OCI-LY3 (cell line): Measurements from ENCODE around the gene OR11H6.
"Not testable (repeated sequence)": the region's sequence is repeated elsewhere in the genome, so short reads cannot be mapped to it uniquely, and the experiment has no call there.

ENCODE experiments used
- H2AFZ ChIP-seq: fragments of 200-600, 300-600 bp; shearing (Covaris generic); 2 replicates; pipeline ENCODE4 v1.6.0; 2014; ENCODE audit warnings: antibody characterized with exemption, low read depth, low read length
- H3K27ac ChIP-seq: fragments of 200-600, 300-600 bp; sonication (generic); 2 replicates; pipeline ENCODE4 v1.5.1; 2014; ENCODE audit warnings: mild to moderate bottlenecking, low read length, moderate library complexity, mixed read lengths
- H3K27me3 ChIP-seq: fragments of 200-600, 300-600 bp; sonication (generic); 2 replicates; pipeline ENCODE4 v1.6.1; 2014; ENCODE audit warnings: low read depth, low read length, mixed read lengths
- H3K36me3 ChIP-seq: fragments of 200-600, 300-600 bp; sonication (generic); replicated peaks from 2 replicates; pipeline ENCODE3; 2014; ENCODE audit warnings: low read depth, low read length, mixed read lengths
- H3K4me1 ChIP-seq: fragments of 300-600, 200-600 bp; sonication (generic); 2 replicates; pipeline ENCODE4 v1.6.1; 2014; ENCODE audit warnings: low read length, mixed read lengths
- H3K4me2 ChIP-seq: fragments of 200-600, 300-600 bp; sonication (generic); 2 replicates; pipeline ENCODE4 v1.6.1; 2014; ENCODE audit warnings: low read length, mixed read lengths
- H3K4me3 ChIP-seq: fragments of 300-600, 200-600 bp; sonication (generic); 2 replicates; pipeline ENCODE4 v1.5.1; 2014; ENCODE audit warnings: antibody characterized with exemption, mild to moderate bottlenecking, low read length, moderate library complexity
- H3K79me2 ChIP-seq: fragments of 300-600, 200-600 bp; shearing (Covaris generic); 2 replicates; pipeline ENCODE4 v1.6.1; 2014; ENCODE audit warnings: mild to moderate bottlenecking, low read length, mixed read lengths
- H3K9ac ChIP-seq: fragments of 300-600, 200-600 bp; shearing (Covaris generic); 2 replicates; pipeline ENCODE4 v1.6.0; 2014; ENCODE audit warnings: mild to moderate bottlenecking, low read length, moderate library complexity
- H3K9me3 ChIP-seq: fragments of 200-600, 300-600 bp; shearing (Covaris generic); 2 replicates; pipeline ENCODE4 v1.6.1; 2014; ENCODE audit warnings: low read length, mixed read lengths; ENCODE audit not compliant: insufficient read depth
- H4K20me1 ChIP-seq: fragments of 200-600, 300-600 bp; sonication (generic); 2 replicates; pipeline ENCODE4 v1.6.1; 2016; ENCODE audit warnings: low read length, mixed read lengths; ENCODE audit not compliant: insufficient read depth
- CTCF ChIP-seq: fragments of 200-600, 300-600 bp; sonication (generic); IDR thresholded peaks from 2 replicates; pipeline ENCODE4 v1.5.1; 2014; ENCODE audit warnings: antibody characterized with exemption, low read length, low read depth
- EZH2phosphoT487 ChIP-seq: fragments of 200-600 bp; shearing (Covaris generic); IDR thresholded peaks from 2 replicates; pipeline ENCODE4 v1.6.1; 2018; ENCODE audit warnings: antibody characterized with exemption, mixed run types, low read depth

OR11H6 gene

DNA sequence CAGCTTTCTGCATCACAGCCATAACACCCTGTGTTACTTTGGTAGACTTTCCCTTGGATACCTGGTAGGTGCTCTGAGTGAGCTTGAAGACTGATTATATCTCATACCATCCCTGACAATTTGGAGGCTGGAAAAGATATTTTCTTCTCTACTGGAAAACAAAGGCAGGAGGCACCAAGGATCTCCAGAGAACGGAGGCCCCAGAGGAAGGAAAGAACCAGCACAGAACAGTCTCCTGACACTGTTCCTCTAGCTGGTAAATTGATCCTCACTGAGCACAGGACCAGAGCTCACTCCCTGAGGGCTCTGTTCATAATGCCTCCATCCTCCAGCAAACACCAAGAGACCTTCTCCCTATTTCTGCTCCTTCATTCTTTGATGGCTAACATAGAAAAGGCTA, 32.9 kb upstream of the OR11H6 start, which contains the start of gene OR11G2:
Gene OR11G2 (plus strand): TSS at position 301 of the 400 bp plus-strand sequence. CDS start 6,542 bp downstream, outside the sequence.
- Histone ChIP-seq H3K27ac (no peak within 1 kb of the TSS), H3K9ac (no peak within 1 kb of the TSS), H3K4me3 (no peak within 1 kb of the TSS), H3K79me2 (no peaks in the 10 kb centered on the region), H2AFZ (no peak within 1 kb of the TSS), H3K4me1 (peaks cover 13% of the 10 kb centered on the region), H3K4me2 (no peak within 1 kb of the TSS), H4K20me1 (no peaks in the 10 kb centered on the region), H3K27me3 (peaks cover 16% of the 10 kb centered on the region), H3K9me3 (no peaks in the 10 kb centered on the region), H3K36me3 (no peaks in the 10 kb centered on the region)
- TF ChIP-seq CTCF (no peak), EZH2phosphoT487 (no peak)

DNA sequence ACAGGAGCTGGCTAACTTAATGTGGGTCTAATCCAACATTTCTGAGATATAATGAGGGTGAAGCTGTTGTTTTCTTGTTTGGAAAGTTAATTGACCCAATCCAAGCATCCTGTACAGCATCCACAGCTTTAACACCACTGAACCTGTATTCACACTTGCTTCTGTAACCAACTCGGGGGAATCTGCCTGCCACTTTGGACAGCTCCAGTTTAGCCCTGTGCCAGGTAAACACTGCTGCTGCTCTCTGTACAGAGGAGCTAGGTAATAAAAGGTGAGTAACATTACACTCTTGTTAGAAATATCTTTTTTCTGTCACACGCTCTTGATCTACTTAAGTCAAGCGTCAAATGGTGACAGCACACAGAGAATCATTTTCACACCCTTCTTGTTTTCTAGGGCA, 32.1 kb upstream of the OR11H6 start:
- H3K27me3 ChIP-seq, result peaks cover 18% of the 10 kb centered on the region
- H3K9me3 ChIP-seq, result no peaks in the 10 kb centered on the region
- no peak for TF ChIP-seq CTCF
- no peak for TF ChIP-seq EZH2phosphoT487

DNA sequence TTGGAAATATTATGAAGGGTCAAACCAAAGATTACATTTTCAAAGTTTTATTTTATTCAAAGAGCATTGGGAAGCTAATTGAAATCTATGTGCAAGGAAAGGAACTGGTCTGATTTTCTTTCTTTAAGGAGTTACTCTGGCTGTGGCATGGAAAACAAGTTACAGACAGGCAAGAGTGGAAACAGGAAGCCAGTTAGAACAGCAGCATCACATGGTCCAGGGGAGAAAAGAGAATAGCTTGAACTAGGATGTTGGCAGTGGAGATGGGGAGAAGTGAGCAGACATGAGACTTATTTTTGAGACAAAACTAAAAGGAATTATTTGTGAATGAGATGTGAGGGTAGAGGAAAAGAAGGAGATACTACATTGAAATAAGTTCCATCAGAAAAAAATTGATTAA, 29.4 kb upstream of the OR11H6 start:
- no peaks in the 10 kb centered on the region for H3K4me1 ChIP-seq
- no peak overlapping the region for H3K4me2 ChIP-seq
- no peak for TF ChIP-seq CTCF
- TF ChIP-seq EZH2phosphoT487, result no peak
- H4K20me1 ChIP-seq, result no peaks in the 10 kb centered on the region
- H3K9me3 ChIP-seq, result no peaks in the 10 kb centered on the region
- H3K9ac ChIP-seq, result no peak overlapping the region
- H3K4me3 ChIP-seq, result no peak overlapping the region
- no peaks in the 10 kb centered on the region for H3K79me2 ChIP-seq
- no peak overlapping the region for H3K27ac ChIP-seq
- no peak overlapping the region for H2AFZ ChIP-seq
- H3K27me3 ChIP-seq, result peaks cover 18% of the 10 kb centered on the region
- H3K36me3 ChIP-seq, result no peaks in the 10 kb centered on the region

More for the DNA sequence above, 32.1 kb upstream of the OR11H6 start:
- H3K4me2 ChIP-seq, result no peak overlapping the region
- no peak overlapping the region for H2AFZ ChIP-seq
- no peaks in the 10 kb centered on the region for H3K36me3 ChIP-seq
- H3K4me3 ChIP-seq, result no peak overlapping the region
- peaks cover 5% of the 10 kb centered on the region for H3K4me1 ChIP-seq
- no peaks in the 10 kb centered on the region for H3K79me2 ChIP-seq
- H3K27ac ChIP-seq, result no peak overlapping the region
- H3K9ac ChIP-seq, result no peak overlapping the region
- H4K20me1 ChIP-seq, result no peaks in the 10 kb centered on the region

DNA sequence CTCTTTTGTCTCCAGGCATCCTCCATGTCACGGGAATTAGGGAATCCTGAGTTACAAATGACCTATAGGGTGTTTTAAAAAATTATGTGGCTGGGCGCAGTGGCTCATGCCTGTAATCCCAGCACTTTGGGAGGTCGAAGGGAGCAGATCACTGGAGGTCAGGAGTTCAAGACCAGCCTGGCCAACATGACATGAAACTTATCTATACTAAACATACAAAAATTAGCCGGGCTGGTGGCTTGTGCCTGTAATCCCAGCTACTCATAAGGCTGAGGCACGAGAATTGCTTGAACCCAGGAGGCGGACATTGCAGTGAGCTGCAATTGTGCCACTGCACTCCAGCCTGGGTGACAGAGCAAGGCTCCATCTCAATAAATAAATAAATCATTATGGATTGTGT, 28.3 kb upstream of the OR11H6 start:
- H4K20me1 ChIP-seq, H3K36me3 ChIP-seq, H3K9ac ChIP-seq, H3K79me2 ChIP-seq, H3K9me3 ChIP-seq, H3K4me1 ChIP-seq, H3K4me2 ChIP-seq, H3K27ac ChIP-seq, H2AFZ ChIP-seq, H3K4me3 ChIP-seq: not testable (repeated sequence)
- peaks cover 23% of the 10 kb centered on the region for H3K27me3 ChIP-seq

- Histone ChIP-seq H3K4me1 (no peaks in the 10 kb centered on the region), H3K36me3 (no peaks in the 10 kb centered on the region), H3K9me3 (no peaks in the 10 kb centered on the region), H3K27me3 (peaks cover 23% of the 10 kb centered on the region), H4K20me1 (no peaks in the 10 kb centered on the region), H3K27ac (no peak overlapping the region), H2AFZ (no peak overlapping the region), H3K4me2 (no peak overlapping the region), H3K9ac (no peak overlapping the region), H3K4me3 (no peak overlapping the region), H3K79me2 (no peaks in the 10 kb centered on the region)
- TF ChIP-seq EZH2phosphoT487 (no peak), CTCF (peak; percentile 58)
Observed at GRCh38 chr14:20195911-20196310, 27.6 kb upstream of the OR11H6 start.
